Measurements from ENCODE around the gene PARN.

The PARN gene

GRCh38 chr16:14502932-14503741, 126.9 kb downstream of the PARN start:
- ATAC-seq, result peak; percentile 29; the same call in 2 of the 3 replicates

GRCh38 chr16:14502256-14502875, 127.7 kb downstream of the PARN start:
- ATAC-seq, result no peak
- TF ChIP-seq ZNF8 (CRISPR knock-in tag; IDR thresholded peaks at IDR 0.05) (no peak), OSR1 (CRISPR knock-in tag; IDR thresholded peaks at IDR 0.05) (no peak), ISL1 (CRISPR knock-in tag; IDR thresholded peaks at IDR 0.05) (no peak), ZFP30 (CRISPR knock-in tag; IDR thresholded peaks at IDR 0.05) (no peak), ESRRG (CRISPR knock-in tag; IDR thresholded peaks at IDR 0.05) (no peak), ARNTL (CRISPR knock-in tag; IDR thresholded peaks at IDR 0.05; ENCODE audit: borderline replicate concordance, low read depth) (no peak), TOX (CRISPR knock-in tag; IDR thresholded peaks at IDR 0.05; ENCODE audit: borderline replicate concordance) (no peak), SNAI2 (CRISPR knock-in tag; IDR thresholded peaks at IDR 0.05) (no peak), GLIS3 (CRISPR knock-in tag; IDR thresholded peaks at IDR 0.05) (no peak), ZNF565 (CRISPR knock-in tag; conservative IDR thresholded peaks at IDR 0.05; ENCODE audit: low read depth) (no peak), ZNF70 (CRISPR knock-in tag; IDR thresholded peaks at IDR 0.05) (no peak), CSRNP3 (CRISPR knock-in tag; IDR thresholded peaks at IDR 0.05) (no peak), ZFP3 (CRISPR knock-in tag; IDR thresholded peaks at IDR 0.05) (no peak)
- TF ChIP-seq, protein P1, sequence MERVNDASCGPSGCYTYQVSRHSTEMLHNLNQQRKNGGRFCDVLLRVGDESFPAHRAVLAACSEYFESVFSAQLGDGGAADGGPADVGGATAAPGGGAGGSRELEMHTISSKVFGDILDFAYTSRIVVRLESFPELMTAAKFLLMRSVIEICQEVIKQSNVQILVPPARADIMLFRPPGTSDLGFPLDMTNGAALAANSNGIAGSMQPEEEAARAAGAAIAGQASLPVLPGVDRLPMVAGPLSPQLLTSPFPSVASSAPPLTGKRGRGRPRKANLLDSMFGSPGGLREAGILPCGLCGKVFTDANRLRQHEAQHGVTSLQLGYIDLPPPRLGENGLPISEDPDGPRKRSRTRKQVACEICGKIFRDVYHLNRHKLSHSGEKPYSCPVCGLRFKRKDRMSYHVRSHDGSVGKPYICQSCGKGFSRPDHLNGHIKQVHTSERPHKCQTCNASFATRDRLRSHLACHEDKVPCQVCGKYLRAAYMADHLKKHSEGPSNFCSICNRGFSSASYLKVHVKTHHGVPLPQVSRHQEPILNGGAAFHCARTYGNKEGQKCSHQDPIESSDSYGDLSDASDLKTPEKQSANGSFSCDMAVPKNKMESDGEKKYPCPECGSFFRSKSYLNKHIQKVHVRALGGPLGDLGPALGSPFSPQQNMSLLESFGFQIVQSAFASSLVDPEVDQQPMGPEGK (CRISPR knock-in tag; IDR thresholded peaks at IDR 0.05; ENCODE audit: borderline replicate concordance), result no peak

More at GRCh38 chr16:14502932-14503741, 126.9 kb downstream of the PARN start:
- TF ChIP-seq ESRRG (CRISPR knock-in tag; IDR thresholded peaks at IDR 0.05) (no peak), RARB (CRISPR knock-in tag; IDR thresholded peaks at IDR 0.05) (no peak), TOX (CRISPR knock-in tag; IDR thresholded peaks at IDR 0.05; ENCODE audit: borderline replicate concordance) (no peak), ZFP3 (CRISPR knock-in tag; IDR thresholded peaks at IDR 0.05) (no peak), ISL1 (CRISPR knock-in tag; IDR thresholded peaks at IDR 0.05) (no peak), CREB5 (CRISPR knock-in tag; IDR thresholded peaks at IDR 0.05; ENCODE audit: low read depth) (no peak), BACH2 (CRISPR knock-in tag; IDR thresholded peaks at IDR 0.05; ENCODE audit: borderline replicate concordance) (no peak)

GRCh38 chr16:14501331-14502255, 128.5 kb downstream of the PARN start:
- peak; percentile 92 for ATAC-seq
- no peak; the same call in 1 of the 2 replicates for TF ChIP-seq ISL1 (CRISPR knock-in tag; IDR thresholded peaks at IDR 0.05)
- TF ChIP-seq, protein P1 (CRISPR knock-in tag; IDR thresholded peaks at IDR 0.05; ENCODE audit: borderline replicate concordance), result 0 out of 2 replicates have a peak, but pooled peaks have one; percentile 48
- no peak for TF ChIP-seq CREB5 (CRISPR knock-in tag; IDR thresholded peaks at IDR 0.05; ENCODE audit: low read depth)

Measured in SK-N-SH treated with all-trans-retinoic acid at 6 μM for 48 hours (cell line).